HG03571 (cell line): ENCODE results near the gene SLC25A13.
"Not testable (repeated sequence)": the region's sequence is repeated elsewhere in the genome, so short reads cannot be mapped to it uniquely, and the experiment has no call there.

Experiments
- ATAC-seq: cut with Tn5 transposase; IDR thresholded peaks from one replicate; pipeline ENCODE4 v1.9.1; 2021; ENCODE audit not compliant: unreplicated experiment

The SLC25A13 gene

GRCh38 chr7:96321658-96322372 is at the start of gene SLC25A13:
SLC25A13 (minus strand) TSS chr7:96322098; CDS start chr7:96321956, 142 bp downstream.
- ATAC-seq = peak; percentile 89

DNA sequence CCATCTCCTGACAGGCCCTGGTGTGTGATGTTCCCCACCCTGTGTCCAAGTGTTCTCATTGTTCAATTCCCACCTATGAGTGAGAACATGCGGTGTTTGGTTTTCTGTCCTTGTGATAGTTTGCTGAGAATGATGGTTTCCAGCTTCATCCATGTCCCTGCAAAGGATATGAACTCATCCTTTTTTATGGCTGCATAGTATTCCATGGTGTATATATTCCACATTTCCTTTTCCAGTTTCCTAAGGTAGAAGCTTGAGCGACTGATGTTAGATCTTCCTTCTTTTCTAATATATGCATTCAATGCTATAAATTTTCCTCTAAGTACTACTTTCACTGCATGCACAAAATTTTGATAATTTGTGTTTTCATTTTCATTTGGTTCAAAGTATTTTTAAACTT is 44.0 kb upstream of the SLC25A13 start:
- not testable (repeated sequence) for ATAC-seq

GRCh38 chr7:96361116-96361857 is 39.4 kb upstream of the SLC25A13 start:
- no peak for ATAC-seq

GRCh38 chr7:96359876-96360275 is 38.0 kb upstream of the SLC25A13 start:
- peak; percentile 81 for ATAC-seq

DNA sequence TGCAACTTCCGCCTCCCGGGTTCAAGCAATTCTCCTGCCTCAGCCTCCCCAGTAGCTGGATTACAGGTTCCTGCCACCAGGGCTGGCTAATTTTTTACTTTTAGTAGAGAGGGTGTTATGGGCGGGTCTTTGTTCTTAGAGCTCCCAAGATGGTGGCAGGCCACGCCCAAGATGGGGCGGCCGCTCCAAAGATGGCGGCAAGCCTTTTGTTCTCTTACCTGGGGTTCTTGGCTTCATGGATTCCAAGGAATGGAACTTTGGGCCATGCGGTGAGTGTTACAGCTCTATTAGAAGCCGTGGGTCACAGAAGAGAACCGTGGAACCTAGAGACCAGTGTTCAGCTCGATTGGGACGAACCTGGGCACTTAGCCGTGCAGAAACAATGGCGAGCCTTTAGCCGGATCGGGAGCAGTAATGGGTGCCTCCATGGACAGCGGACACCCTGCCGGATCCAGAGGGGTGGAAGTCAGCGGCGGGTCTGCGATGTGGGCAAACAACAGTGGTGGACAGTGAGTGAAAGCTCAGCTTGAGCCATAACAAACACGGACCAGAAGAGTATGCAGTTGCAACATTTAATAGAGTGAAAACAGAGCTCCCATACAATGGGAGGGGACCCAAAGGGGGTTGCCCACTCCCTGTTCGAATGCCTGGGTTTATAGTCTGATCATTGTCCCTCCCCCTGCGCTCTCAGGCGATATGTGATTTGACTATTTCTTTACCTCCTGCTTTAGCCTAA is 36.5 kb upstream of the SLC25A13 start:
- not testable (repeated sequence) for ATAC-seq

- no peak for ATAC-seq
Measured at GRCh38 chr7:96355990-96356506, 34.1 kb upstream of the SLC25A13 start.

- no peak for ATAC-seq
Measured at GRCh38 chr7:96354881-96355280, 33.0 kb upstream of the SLC25A13 start.

GRCh38 chr7:96349572-96349971 is 27.7 kb upstream of the SLC25A13 start:
- ATAC-seq = no peak

DNA sequence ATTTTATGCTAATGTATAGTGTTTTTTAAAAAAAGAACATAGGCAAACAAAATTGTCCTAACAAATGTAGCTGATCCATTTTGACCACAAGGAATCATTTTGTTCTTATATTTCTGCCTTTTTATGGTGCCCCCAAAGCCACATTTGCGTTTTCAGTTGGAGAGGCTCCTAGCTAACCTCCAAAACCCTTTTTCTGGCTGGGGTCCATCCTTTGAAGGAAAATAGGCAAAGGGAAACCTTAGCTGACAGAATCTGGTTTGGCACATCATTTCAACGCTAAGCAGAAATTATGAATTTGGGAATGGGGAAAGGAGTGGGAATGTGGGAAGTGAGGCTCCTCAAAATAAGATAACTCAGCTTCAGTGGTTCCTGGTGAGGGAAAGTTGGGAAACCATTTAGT is 25.6 kb upstream of the SLC25A13 start:
- ATAC-seq = no peak

GRCh38 chr7:96346293-96346953 is 24.5 kb upstream of the SLC25A13 start:
- ATAC-seq = no peak

- ATAC-seq = no peak
Measured at GRCh38 chr7:96344236-96344635, 22.3 kb upstream of the SLC25A13 start.

DNA sequence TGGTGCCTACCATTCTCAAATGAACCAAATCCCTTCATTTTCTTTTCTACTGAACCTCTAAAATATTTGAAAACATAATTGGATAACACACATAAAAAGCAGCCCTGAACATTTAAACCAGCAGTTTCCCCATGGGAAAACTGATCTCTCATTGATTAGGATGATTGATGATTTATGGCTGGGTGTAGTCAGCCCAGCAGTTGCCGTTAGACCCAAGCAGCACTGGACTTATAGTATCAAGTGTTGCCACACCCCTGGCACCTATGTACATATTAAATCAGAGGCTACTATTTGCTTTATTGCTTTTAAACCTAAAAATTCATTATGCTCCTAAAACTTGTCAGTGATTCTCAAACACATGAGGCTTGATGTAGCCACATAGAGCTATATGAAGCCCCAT is 20.2 kb upstream of the SLC25A13 start:
- ATAC-seq = no peak

- ATAC-seq = no peak
Measured at GRCh38 chr7:96337519-96337918, 15.6 kb upstream of the SLC25A13 start.

- ATAC-seq = no peak
Measured at GRCh38 chr7:96332325-96332724, 10.4 kb upstream of the SLC25A13 start.

DNA sequence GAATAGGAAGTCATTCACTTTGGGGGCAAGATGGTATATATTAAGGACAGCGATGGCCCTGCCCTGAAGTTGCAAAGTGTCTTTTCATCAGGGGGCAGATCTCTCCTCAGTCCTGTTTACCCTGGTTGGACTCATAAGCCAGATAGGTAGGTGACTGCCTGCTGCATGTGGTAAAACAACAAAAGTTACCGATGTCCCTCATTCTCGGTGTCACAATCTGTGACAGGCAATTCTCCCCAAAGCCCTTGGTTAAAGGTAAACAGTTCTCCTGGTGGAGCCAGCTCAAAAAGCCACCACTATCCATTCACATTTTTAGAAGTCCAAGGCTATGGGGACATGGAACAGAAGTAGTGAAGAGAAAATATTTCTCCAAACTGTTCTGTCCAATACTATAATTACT is 9.9 kb upstream of the SLC25A13 start:
- ATAC-seq = no peak

GRCh38 chr7:96331233-96331632 is 9.3 kb upstream of the SLC25A13 start:
- ATAC-seq = no peak

DNA sequence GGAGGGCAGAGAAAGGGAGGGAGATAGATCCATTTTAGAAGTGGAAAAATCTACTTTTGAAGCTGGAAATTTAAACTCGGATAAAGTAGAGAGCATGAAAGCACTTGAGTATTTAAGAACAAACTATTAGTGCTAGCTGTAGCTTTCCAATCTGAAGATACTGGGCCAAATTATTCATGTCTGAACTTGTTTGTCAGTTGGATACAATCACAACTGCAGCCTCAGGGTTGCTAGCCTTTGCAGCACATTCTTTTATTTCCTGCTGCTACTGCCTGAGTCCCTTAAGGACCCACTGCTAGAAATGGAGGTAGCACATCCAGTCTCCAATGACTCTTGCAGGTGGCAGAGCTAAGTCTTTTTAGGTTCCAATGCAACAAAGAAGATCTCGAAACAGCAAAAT is 8.3 kb upstream of the SLC25A13 start:
- no peak for ATAC-seq

DNA sequence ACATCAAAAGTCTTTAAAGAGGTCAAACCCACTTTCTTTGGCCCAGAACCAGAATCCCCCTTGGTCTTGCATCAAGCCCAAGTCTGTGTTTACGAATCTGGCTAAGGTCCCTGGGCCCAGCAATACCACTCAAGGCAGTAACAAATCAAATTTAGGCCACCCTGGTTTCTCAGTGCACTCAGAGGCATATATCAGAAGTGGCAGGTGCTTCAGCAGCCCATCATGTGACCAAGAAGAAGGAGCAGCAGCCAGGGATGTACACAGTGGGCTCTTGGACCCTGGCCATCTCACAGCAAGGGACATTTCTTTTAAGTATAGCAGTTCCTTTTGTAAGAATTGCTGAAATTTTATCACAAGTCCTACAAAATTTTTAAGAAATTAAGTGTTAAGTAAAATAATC is 7.3 kb upstream of the SLC25A13 start:
- no peak for ATAC-seq

DNA sequence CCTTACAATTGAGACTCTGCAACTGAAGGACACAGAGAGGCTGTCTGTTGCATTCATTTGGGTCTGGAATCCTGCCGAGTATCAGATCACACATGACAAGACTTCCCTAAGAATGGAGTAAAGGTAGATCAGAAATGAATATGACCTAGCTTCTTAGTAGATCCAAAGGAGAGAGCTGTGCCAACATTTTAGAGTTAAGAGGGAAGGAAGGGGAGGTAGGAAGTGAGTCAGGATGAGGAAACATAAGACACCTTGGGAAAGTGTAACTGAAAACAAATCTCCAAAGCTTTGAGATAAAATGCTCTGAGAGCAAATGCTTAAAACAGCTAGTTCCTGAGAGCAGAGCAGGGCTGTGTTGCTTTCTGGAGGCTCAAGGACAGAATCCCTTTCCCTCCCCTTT is 6.1 kb upstream of the SLC25A13 start:
- no peak for ATAC-seq

GRCh38 chr7:96327429-96327828 is 5.5 kb upstream of the SLC25A13 start:
- no peak for ATAC-seq

- not testable (repeated sequence) for ATAC-seq
Measured at GRCh38 chr7:96326752-96327151, 4.9 kb upstream of the SLC25A13 start.
